Stimulated activated CD4-positive, alpha-beta T cell treated with anti-CD3 and anti-CD28 coated beads, Interleukin-4, amount 100 ng/mL, for 1 hour (primary cell): ENCODE measurements around the gene MPC1L.

Source experiments
- DNase-seq: peaks from one replicate; pipeline ENCODE4 v3.0.0-alpha.2; 2020

The MPC1L gene

GRCh38 chrX:40632199-40632598 is 9.0 kb downstream of the MPC1L start:
- no peak for DNase-seq

GRCh38 chrX:40637687-40638086 is 14.5 kb downstream of the MPC1L start:
- DNase-seq: no peak

GRCh38 chrX:40644176-40644575 is 20.9 kb downstream of the MPC1L start:
- no peak for DNase-seq

GRCh38 chrX:40644821-40645358 is 21.7 kb downstream of the MPC1L start:
- peak; percentile 13 for DNase-seq

- DNase-seq: peak; percentile 29
Measured at GRCh38 chrX:40646489-40647306, 23.5 kb downstream of the MPC1L start.

GRCh38 chrX:40647307-40648197 is 24.3 kb downstream of the MPC1L start, which contains the start of gene CXorf38:
CXorf38 (minus strand) TSS chrX:40647561; CDS start chrX:40647520, 41 bp downstream.
- DNase-seq: peak; percentile 91

GRCh38 chrX:40651620-40652223 is 28.5 kb downstream of the MPC1L start:
- peak; percentile 58 for DNase-seq

- no peak for DNase-seq
Measured at GRCh38 chrX:40652664-40653063, 29.4 kb downstream of the MPC1L start.

- no peak for DNase-seq
Measured at GRCh38 chrX:40653535-40653934, 30.3 kb downstream of the MPC1L start.

GRCh38 chrX:40660381-40660780 is 37.2 kb downstream of the MPC1L start:
- no peak for DNase-seq

- no peak for DNase-seq
Measured at GRCh38 chrX:40661489-40661888, 38.3 kb downstream of the MPC1L start.

- no peak for DNase-seq
Measured at GRCh38 chrX:40663078-40663740, 40.0 kb downstream of the MPC1L start.

GRCh38 chrX:40663880-40664630 is 40.8 kb downstream of the MPC1L start:
- DNase-seq: no peak

- no peak for DNase-seq
Measured at GRCh38 chrX:40671126-40671525, 47.9 kb downstream of the MPC1L start.
